Vagina (tissue), 2 donors: ENCODE results near the gene MYO9A. TPM values are rescaled to one million over a fixed set of nuclear protein-coding genes. Genes with fewer than 3 reads are reported as not detected.

Source experiments
- DNase-seq, 2 donors: peaks; one replicate each; pipeline ENCODE4 v3.0.0-alpha.2; 2017; ENCODE audit errors: extremely low spot score in 2 of 2
- H3K27ac ChIP-seq: fragments of 200-600 bp; sonication (generic); one replicate; pipeline ENCODE4 v1.5.1; 2019
- H3K27me3 ChIP-seq: fragments of 200-600 bp; sonication (generic); one replicate; pipeline ENCODE4 v1.5.1; 2019
- H3K36me3 ChIP-seq, 2 donors: fragments of 200-600 bp; sonication (generic); one replicate each; pipeline ENCODE4 v1.5.1; 2017 to 2019
- H3K4me1 ChIP-seq: fragments of 200-600 bp; sonication (generic); one replicate; pipeline ENCODE4 v1.5.1; 2019
- H3K4me3 ChIP-seq, 2 donors: fragments of 200-600 bp; sonication (generic); 1 replicate in 1 of 2; 2 replicates in 1 of 2; pipeline ENCODE4 v1.5.1; 2016 to 2019
- H3K9me3 ChIP-seq: fragments of 200-600 bp; sonication (generic); one replicate; pipeline ENCODE4 v1.5.1; 2019
- CTCF ChIP-seq, 3 experiments: fragments of 450-650 bp in 2 of 3; fragments of 200-600 bp in 1 of 3; sonication (generic) in 1 of 3; IDR thresholded peaks; one replicate each; pipeline ENCODE4 v1.5.1; 2017 to 2019; ENCODE audit warnings: antibody characterized with exemption in 3 of 3, mild to moderate bottlenecking in 2 of 3, moderate library complexity in 2 of 3
- POLR2A ChIP-seq, 2 donors: fragments of 450-650 bp; IDR thresholded peaks; one replicate each; pipeline ENCODE4 v1.6.1; 2017; ENCODE audit warnings: antibody characterized with exemption in 2 of 2, mild to moderate bottlenecking in 2 of 2, moderate library complexity in 2 of 2
- POLR2AphosphoS5 ChIP-seq, 2 donors: sonication (generic); formaldehyde crosslinking; IDR thresholded peaks; one replicate each; pipeline ENCODE4 v1.9.0; 2017; ENCODE audit warnings: antibody characterized with exemption in 2 of 2, mild to moderate bottlenecking in 2 of 2, low read depth in 1 of 2; ENCODE audit not compliant: insufficient read depth in 1 of 2
- intact Hi-C: fragments of 100-400 bp; cut with DNase I; formaldehyde crosslinking; loops from one replicate; pipeline ENCODE4 v1.15.1; 2023
- total RNA-seq: library from RNA; depleted of rRNA; stranded (reverse); fragments of >200 nt; gene quantifications from one replicate; pipeline ENCODE4 v1.2.3, GENCODE V29; 2016

The MYO9A gene
- total RNA-seq, 1 donor from 2014 or later = 50.3 TPM

DNA sequence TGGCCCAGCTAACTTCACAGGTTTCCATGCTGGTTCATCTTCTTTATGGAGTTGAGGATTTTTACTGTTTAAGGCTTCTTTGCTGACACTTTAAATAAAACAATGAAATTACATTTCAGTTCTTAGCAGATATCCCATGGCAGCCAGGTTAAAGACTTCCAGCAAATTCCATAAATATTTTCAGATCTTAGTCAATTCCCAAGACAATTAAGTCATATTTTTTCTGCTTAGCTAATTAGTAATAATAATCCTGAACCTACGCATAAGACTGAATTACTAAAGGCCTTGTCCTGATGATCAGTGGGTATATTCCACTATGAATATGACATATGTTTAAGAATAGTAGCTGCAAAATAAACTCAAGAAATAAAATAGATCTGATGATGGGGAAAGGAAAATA is 224.3 kb downstream of the MYO9A start:
- no peak overlapping the region for H3K4me3 ChIP-seq
- no peaks in the 10 kb centered on the region for H3K9me3 ChIP-seq
- peaks cover 0 to 13% of the 10 kb centered on the region in 2 donors for H3K36me3 ChIP-seq
- H3K27ac ChIP-seq = no peak overlapping the region
- H3K27me3 ChIP-seq = no peaks in the 10 kb centered on the region
- intact Hi-C loops = no loop called here
- TF ChIP-seq CTCF (IDR thresholded peaks at IDR 0.05) (no peak), POLR2A (IDR thresholded peaks at IDR 0.05) (no peak), POLR2AphosphoS5 (IDR thresholded peaks at IDR 0.05; ENCODE audit: insufficient read depth in 1 of 2, low read depth in 1 of 2) (no peak)
- no peak for DNase-seq
- H3K4me1 ChIP-seq = no peaks in the 10 kb centered on the region

DNA sequence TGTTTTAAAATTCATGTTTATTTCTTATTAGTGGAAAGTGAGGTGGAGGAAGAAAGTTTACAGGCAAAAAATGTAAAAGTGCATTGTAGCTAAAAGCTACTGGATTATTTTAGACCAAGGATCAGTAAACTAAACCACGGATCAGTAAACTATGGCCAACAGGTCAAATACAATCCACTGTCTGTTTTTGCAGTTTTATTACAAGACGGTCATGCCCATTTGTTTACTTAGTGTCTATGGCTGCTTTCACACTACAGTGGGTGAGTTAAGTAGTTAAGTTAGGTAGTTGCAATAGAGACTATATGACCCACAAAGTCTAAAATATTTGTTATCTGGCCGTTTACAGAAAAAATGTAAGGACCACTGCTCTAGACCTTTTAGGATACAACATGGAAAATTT is 225.6 kb downstream of the MYO9A start:
- Histone ChIP-seq H3K4me3 (no peak overlapping the region), H3K4me1 (no peaks in the 10 kb centered on the region), H3K36me3 (peaks cover 0 to 19% of the 10 kb centered on the region in 2 donors), H3K27ac (no peak overlapping the region), H3K9me3 (no peaks in the 10 kb centered on the region), H3K27me3 (no peaks in the 10 kb centered on the region)
- TF ChIP-seq POLR2AphosphoS5 (IDR thresholded peaks at IDR 0.05; ENCODE audit: insufficient read depth in 1 of 2, low read depth in 1 of 2) (no peak), CTCF (IDR thresholded peaks at IDR 0.05) (no peak), POLR2A (IDR thresholded peaks at IDR 0.05) (no peak)
- intact Hi-C loops = no loop called here
- no peak for DNase-seq

DNA sequence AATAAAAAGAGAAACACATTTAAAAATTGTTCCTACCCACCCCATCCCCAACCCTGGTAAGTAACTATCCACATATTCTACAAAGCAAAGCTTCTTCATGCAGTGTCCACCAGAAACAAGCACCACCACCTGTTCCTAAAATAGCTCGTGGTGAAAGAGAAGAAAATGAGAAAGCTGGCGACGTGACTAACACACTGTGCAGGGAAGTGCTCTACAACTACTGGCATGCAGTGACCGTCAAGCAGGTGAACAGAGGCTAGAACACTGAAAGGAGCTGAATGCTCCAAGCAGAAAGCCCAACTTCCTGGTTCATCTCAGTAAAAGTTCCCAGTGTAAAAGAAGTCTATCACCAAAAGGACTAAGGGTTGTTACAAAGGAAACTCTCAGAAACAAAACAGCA is 226.9 kb downstream of the MYO9A start:
- no peak overlapping the region for H3K4me3 ChIP-seq
- DNase-seq = no peak
- H3K27me3 ChIP-seq = no peaks in the 10 kb centered on the region
- no peaks in the 10 kb centered on the region for H3K4me1 ChIP-seq
- peaks cover 0 to 32% of the 10 kb centered on the region in 2 donors for H3K36me3 ChIP-seq
- intact Hi-C loops = no loop called here
- H3K27ac ChIP-seq = no peak overlapping the region
- no peaks in the 10 kb centered on the region for H3K9me3 ChIP-seq
- no peak for TF ChIP-seq CTCF (IDR thresholded peaks at IDR 0.05)
- no peak for TF ChIP-seq POLR2A (IDR thresholded peaks at IDR 0.05)
- no peak for TF ChIP-seq POLR2AphosphoS5 (IDR thresholded peaks at IDR 0.05; ENCODE audit: insufficient read depth in 1 of 2, low read depth in 1 of 2)

GRCh38 chr15:71889947-71890346 is 228.0 kb downstream of the MYO9A start:
- intact Hi-C loops = no loop called here
- peaks cover 0 to 40% of the 10 kb centered on the region in 2 donors for H3K36me3 ChIP-seq
- H3K27me3 ChIP-seq = no peaks in the 10 kb centered on the region

More at GRCh38 chr15:71889947-71890346, 228.0 kb downstream of the MYO9A start:
- Histone ChIP-seq H3K9me3 (no peaks in the 10 kb centered on the region), H3K27ac (no peak overlapping the region), H3K4me1 (no peaks in the 10 kb centered on the region), H3K4me3 (no peak overlapping the region)
- TF ChIP-seq CTCF (IDR thresholded peaks at IDR 0.05) = no peak
- no peak for TF ChIP-seq POLR2AphosphoS5 (IDR thresholded peaks at IDR 0.05; ENCODE audit: insufficient read depth in 1 of 2, low read depth in 1 of 2)
- no peak for TF ChIP-seq POLR2A (IDR thresholded peaks at IDR 0.05)
- DNase-seq = no peak
